HG02623 (cell line): ENCODE data around the gene ABCD2.
"Not testable (repeated sequence)": the region's sequence is repeated elsewhere in the genome, so short reads cannot be mapped to it uniquely, and the experiment has no call there.

Experiments
- ATAC-seq: cut with Tn5 transposase; IDR thresholded peaks from one replicate; pipeline ENCODE4 v1.9.1; 2021; ENCODE audit warnings: moderate library complexity; ENCODE audit not compliant: unreplicated experiment

The ABCD2 gene

DNA sequence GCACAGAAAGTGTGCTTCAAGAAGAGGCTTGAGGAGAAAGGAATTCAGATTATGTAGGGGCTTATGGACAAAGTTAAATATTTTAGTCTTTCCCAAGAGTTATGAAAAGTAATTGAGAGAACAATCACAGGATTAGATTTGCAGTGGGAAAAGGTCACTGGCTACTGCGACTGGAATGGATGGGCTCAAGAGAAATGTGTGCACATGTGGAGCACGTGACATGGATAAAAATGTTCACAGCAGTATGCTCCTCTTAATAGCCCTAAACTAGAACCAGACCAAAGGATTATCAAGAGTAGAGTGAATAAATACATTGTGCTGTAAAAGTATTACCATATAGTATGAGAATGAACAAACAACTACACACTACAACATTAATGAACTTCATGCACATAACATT lies 78.1 kb downstream of the ABCD2 start:
- ATAC-seq: no peak

DNA sequence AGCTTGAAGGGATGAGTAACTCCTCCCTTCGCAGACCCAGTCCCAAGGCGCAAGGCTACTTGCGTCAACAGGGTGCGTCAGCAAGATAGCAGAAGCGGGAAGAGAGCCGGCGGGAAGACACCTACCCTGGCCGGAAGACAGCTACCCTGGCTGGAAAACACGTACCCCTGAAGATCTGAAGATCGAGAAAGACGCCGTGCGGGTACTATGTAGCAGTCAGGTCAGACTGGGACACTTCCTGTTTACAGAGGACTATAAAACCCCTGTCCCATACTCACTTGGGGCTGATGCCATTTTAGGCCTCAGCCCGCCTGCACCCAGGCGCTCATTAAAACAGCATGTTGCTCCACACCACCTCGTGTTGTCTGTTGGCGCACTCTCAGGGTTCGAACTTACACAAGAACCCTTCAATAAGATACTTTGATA lies 80.9 kb downstream of the ABCD2 start:
- no peak for ATAC-seq

DNA sequence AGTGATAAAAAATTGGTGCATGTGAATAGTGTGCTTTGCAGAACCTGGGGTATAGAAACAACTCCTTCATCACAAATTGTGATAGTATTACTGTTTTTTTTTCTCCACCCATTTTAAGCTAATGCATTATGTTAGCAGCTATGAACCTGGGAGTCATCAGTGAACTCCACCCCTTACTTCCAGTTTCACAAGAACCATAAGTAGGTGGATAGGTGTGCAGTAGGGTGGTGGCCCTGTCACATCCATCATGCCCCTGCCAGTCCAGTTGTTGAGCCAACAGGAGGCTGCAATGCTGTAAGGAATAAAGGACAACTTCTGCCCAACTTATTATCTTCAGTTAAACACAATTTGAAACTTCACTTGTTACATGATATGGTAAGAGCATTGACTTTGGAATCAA lies 85.7 kb downstream of the ABCD2 start:
- no peak for ATAC-seq

DNA sequence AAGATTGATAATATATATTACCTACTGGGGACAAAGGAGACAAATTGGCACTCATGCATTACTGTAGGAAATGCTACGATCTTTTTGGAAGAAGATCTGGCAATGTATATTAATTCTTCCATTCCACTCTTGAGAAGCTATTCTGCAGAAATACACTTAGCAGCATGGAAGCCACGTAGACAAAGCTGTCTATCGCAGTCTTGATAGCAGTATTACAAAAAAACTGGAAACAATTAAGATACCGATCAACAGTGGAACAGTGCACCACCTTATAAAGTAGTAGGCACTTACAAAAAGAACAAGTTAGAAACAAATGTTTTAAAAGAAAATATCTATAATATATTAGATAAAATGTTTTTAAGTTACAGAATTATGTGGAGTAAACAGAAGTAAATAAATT lies 87.2 kb downstream of the ABCD2 start:
- no peak for ATAC-seq

DNA sequence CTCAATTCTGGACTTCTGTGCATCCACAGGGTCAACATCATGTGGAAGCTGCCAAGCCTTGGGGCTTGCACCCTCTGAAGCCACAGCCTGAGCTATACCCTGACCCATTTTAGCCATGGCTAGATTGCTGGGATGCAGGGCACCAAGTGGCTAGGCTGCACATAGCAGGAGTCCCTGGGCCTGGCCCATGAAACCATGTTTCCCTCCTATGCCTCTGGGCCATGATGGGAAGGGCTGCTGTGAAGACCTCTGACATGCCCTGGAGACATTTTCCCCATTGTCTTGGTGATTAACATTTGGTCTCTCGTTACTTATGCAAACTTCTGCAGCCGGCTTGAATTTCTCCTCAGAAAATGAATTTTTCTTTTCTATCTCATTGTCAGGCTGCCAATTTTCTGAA lies 92.6 kb downstream of the ABCD2 start:
- ATAC-seq: no peak

DNA sequence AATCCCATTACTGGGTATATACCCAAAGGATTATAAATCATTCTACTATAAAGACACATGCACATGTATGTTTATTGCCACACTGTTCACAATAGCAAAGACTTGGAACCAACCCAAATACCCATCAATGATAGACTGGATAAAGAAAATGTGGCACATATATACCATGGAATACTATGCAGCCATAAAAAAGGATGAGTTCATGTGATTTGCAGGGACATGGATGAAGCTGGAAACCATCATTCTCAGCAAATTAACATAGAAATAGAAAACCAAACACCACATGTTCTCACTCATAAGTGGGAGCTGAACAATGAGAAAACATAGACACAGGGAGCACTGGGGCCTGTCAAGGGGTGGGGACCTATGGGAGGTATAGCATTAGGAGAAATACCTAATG lies 97.4 kb downstream of the ABCD2 start:
- ATAC-seq: not testable (repeated sequence)

DNA sequence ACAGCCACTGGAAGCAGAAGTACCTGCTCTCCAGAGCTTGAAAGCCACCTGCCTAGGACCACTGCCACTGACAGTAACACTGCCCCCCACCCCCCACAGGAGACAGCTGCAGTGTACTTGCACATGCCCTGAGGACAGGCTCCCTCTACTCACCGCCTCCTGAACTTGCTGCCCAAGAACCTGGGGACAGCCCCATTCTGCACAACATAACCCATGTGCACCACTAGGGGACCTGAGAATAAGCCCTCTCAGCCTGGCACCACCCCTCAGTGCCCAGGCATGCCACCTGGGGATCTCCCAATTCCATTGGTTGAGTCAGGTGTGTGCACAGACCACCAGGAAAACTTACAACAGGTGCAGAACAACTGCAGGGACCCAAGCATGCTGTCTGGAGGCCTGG lies 109.6 kb downstream of the ABCD2 start:
- ATAC-seq: no peak

DNA sequence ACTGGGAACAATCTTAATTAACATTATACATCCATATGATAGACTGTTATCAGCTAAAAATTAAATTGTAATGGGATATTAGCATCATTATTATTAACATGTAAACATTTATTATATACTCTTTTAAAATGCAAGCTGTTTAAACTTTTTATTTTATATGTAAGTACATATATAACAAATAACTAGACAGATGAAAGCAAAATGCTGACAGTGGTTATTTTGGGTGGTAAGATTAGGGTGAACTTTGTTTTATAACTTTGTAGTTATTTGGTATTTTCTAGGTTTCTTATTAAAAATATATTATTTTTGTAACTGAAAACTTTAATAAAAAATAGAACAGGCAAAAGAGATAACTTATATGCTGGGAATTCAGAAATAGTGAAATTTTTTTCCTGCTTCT lies 114.0 kb downstream of the ABCD2 start:
- ATAC-seq: no peak

DNA sequence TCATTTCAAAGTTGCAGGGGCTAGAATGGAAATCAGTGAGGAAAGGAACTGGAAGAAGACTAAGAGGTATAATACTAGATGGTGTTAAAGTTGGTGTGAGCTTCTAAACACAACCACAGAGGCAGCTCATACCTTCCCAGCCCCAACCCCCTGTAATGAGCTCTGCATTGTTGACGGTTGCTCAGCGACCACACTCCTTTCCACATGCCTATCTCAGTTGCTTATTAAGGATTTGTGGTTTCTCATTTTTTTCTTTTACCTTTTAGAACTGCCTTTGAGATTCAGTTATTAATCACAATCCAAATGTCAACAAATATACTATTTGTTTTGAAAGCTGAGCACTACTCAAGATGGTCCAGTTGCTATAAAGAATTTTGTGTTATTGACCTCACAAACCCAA lies 114.6 kb downstream of the ABCD2 start:
- ATAC-seq: no peak

DNA sequence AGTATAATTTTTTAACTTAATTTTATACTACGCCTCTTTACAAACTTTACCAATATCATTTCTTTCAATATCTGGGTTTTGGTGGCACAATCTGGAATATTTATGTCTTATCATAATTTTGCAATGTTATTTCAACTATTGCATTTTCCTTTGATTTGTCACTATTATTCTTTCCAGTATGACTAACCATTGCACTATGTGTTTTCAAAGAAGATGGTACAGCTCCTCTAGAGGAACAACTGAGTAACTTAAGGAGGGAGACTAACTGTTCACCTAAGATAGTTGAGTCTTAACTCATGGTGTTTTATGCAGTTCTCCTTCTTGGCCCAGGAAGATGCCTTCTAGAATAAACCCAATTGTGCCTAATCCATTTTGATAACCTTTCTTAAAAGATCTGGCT lies 116.2 kb downstream of the ABCD2 start:
- no peak for ATAC-seq

DNA sequence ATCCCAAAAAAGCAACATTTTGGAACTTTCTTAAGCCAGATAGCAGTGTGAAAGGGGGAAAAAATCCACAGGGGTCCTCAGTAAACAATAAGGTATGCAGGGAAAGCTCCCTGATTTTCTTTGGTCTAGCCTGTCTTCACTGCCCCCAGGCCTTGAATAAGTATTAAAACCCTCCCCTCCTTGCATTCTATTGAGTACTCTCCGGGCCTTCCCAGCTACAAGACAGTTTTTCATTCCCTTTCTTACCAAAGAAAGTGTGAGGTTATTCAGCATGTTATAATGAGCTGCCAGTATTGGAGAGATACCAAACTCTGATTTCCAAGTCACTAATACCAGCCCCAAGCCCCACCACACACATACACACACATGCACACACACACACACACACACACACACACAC lies 116.9 kb downstream of the ABCD2 start:
- no peak for ATAC-seq
